ENCODE data around the gene ANKRD24.
A peak's percentile ranks its signal among the peaks of the same experiment; 100 is the strongest.
"Not testable (repeated sequence)": the region's sequence is repeated elsewhere in the genome, so short reads cannot be mapped to it uniquely, and the experiment has no call there.

ANKRD24 gene

GRCh38 chr19:4197625-4198466, 15.4 kb downstream of the ANKRD24 start:
- peak; percentile 92 for DNase-seq (ENCODE audit: low spot score)

- no peak for DNase-seq (ENCODE audit: low spot score)
These were observed 16.1 kb downstream of the ANKRD24 start for GRCh38 chr19:4198467-4199126.

GRCh38 chr19:4199699-4200293, 17.3 kb downstream of the ANKRD24 start:
- peak; percentile 77 for DNase-seq (ENCODE audit: low spot score)

- DNase-seq (ENCODE audit: low spot score): no peak
These were observed 18.6 kb downstream of the ANKRD24 start for GRCh38 chr19:4200940-4201542.

- DNase-seq (ENCODE audit: low spot score): no peak
These were observed 19.3 kb downstream of the ANKRD24 start for GRCh38 chr19:4201798-4202197.

GRCh38 chr19:4206818-4207484, 24.5 kb downstream of the ANKRD24 start:
- DNase-seq (ENCODE audit: low spot score): no peak

GRCh38 chr19:4208385-4209094, 26.1 kb downstream of the ANKRD24 start:
- peak; percentile 57 for DNase-seq (ENCODE audit: low spot score)

- no peak for DNase-seq (ENCODE audit: low spot score)
These were observed 27.8 kb downstream of the ANKRD24 start for GRCh38 chr19:4210166-4210731.

- no peak for DNase-seq (ENCODE audit: low spot score)
These were observed 30.6 kb downstream of the ANKRD24 start for GRCh38 chr19:4213116-4213515.

GRCh38 chr19:4215807-4216206, 33.3 kb downstream of the ANKRD24 start:
- no peak for DNase-seq (ENCODE audit: low spot score)

DNA sequence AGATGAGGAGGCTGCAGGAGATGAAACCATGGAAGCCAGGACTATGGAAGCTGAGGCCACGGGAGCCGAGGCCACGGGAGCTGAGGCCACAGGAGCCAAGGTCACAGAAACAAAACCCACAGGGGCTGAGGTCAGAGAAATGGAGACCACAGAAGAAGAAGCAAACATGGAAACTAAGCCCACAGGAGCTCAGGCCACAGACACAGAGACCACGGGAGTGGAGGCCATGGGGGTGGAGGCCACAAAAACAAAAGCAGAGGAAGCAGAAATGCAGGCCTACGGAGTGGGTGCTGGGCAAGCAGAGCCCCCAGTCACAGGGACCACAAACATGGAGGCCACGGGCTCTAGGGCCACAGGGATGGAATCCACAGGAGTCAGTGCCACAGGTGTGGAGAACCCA, 34.4 kb downstream of the ANKRD24 start:
- DNase-seq (ENCODE audit: low spot score): no peak

- no peak for DNase-seq (ENCODE audit: low spot score)
These were observed 35.2 kb downstream of the ANKRD24 start for GRCh38 chr19:4217429-4218264.

DNA sequence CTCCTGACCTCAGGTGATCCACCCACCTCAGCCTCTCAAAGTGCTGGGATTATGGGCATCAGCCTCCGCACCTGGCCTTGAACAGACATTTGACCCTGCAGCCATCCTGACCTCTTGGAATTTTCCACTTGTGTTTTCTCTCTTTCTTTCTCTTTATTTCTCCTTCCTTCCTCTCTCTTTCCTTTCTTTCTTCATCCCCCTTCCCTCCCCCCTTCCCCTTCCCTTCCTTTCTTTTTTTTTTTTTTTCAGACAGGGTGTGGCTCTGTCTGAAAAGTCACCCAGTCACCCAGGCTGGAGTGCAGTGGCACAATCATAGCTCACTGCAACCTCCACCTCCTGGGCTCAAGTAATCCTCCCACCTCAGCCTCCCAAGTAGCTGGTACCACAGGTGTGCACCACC, 36.0 kb downstream of the ANKRD24 start:
- not testable (repeated sequence) for DNase-seq (ENCODE audit: low spot score)

- no peak for DNase-seq (ENCODE audit: low spot score)
These were observed 37.7 kb downstream of the ANKRD24 start for GRCh38 chr19:4220188-4220587.

DNA sequence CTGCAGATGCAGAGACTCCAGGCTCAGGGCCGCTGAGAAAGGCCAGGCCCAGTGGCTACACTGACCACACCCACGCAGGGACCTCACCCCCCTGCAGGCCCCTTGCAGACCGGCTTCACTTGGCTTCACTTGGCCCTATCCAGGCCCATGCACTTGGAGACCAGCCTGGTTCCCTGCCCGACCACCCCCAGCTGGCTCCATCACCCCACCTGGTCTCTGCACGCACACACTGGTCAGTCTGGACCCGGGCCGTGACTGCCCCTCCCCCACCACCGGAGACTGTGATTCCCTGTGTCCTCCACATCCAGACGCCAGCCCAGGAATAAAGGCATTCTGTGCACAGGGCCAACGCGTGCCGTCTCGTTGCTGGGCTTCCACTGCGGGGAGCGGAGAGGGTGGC, 42.0 kb downstream of the ANKRD24 start:
- no peak for DNase-seq (ENCODE audit: low spot score)

DNA sequence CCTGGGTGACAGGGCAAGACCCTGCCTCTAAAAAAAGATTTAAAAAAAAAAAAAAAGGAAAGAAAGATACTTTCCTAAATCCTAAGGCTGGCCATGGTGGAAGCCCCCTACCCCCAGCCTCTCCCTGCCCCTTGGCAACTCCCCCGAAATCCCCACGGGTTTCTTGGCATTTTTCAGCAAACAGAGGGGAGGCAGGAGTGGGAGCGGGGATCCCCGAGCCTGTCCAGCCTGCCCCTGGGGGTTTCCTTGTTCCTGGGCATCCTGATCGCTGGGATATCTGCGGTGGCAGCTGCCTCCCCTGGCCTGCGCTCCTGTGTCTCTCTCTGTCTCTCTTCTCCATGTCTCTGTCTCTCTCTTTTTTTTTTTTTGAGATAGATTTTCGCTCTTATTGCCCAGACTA, 43.4 kb downstream of the ANKRD24 start:
- DNase-seq (ENCODE audit: low spot score): no peak

DNA sequence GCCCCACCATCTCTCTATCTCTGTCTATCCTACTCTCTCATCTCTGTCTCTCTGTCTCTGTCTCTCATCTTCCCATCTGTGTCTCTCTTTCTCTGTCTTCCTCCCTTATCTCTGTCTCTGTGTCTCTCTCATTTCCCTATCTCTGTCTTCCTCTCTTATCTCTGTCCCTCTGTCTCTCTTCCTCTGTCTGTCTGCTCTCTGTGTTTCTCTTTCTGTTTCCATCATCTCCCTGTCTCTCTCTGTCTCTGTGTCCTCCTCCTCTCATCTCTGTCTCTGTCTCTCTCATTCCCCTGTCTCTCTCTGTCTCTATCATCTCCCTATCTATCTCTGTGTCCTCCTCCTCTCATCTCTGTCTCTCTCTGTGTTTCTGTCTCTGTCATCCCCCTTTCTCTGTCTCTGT, 45.3 kb downstream of the ANKRD24 start:
- DNase-seq (ENCODE audit: low spot score): no peak

GRCh38 chr19:4228765-4229178, 46.3 kb downstream of the ANKRD24 start:
- no peak for DNase-seq (ENCODE audit: low spot score)

- DNase-seq (ENCODE audit: low spot score): no peak
These were observed 46.9 kb downstream of the ANKRD24 start, which contains the start of gene EBI3 for GRCh38 chr19:4229179-4229931. EBI3 (plus strand) TSS chr19:4229523; CDS start chr19:4229551, 28 bp downstream.
